K562 (cell line): ENCODE data around the gene SLC2A13. TPM values are rescaled to one million over a fixed set of nuclear protein-coding genes. Genes with fewer than 3 reads are reported as not detected.

Experiments used
- ATAC-seq: fragments of 200-7000 bp; cut with Tn5 transposase; 3 replicates; pipeline ENCODE4 v1.9.1; 2020; ENCODE audit warnings: moderate library complexity
- BruUV-seq: library from RNA; stranded (reverse); fragments of 400-500 nt; replicated peaks from 2 replicates; lab custom pipeline; 2021; lab: Mats Ljungman, UMichigan
- CTCF ChIA-PET: fragments of 300-600 bp; formaldehyde crosslinking; extraction: SDS; loops from one replicate; lab custom pipeline; 2021; ENCODE audit warnings: low intra/inter-chr PET ratio; lab: Yijun Ruan, JAX
- POLR2A ChIA-PET: fragments of 300-600, 350-650 bp; sonication (Branson Sonifier 250); formaldehyde crosslinking; extraction: SDS; loops from one replicate; lab custom pipeline; 2021; ENCODE audit warnings: antibody characterized with exemption, inconsistent platforms; lab: Yijun Ruan, JAX
- DNase-seq, 4 experiments: peaks; one replicate each; pipeline versions ENCODE4 v3.0.0 to v3.0.0-alpha.2; 2011 to 2018; ENCODE audit warnings: low spot score in 3 of 4, mixed read lengths in 3 of 4; ENCODE audit errors: extremely low read depth in 1 of 4
- FAIRE-seq: peaks from 2 replicates; lab custom pipeline; 2011; peaks lifted over from hg19 to GRCh38; lab: Jason Lieb, UNC
- H2AFZ ChIP-seq: 2 replicates; pipeline ENCODE4 v1.6.0; 2011; ENCODE audit warnings: low read depth, low read length, control low read depth, inconsistent platforms
- H3K27ac ChIP-seq: fragments of 200-600 bp; 3 replicates; pipeline ENCODE4 v1.8.0; 2011; ENCODE audit warnings: low read depth, mild to moderate bottlenecking, control low read depth, inconsistent platforms, low read length, moderate library complexity, mixed read lengths; ENCODE audit errors: extremely low read depth
- H3K27me3 ChIP-seq, 2 experiments: fragments of 300-600 bp in 1 of 2; 2 replicates in 1 of 2; 3 replicates in 1 of 2; pipeline versions ENCODE4 v1.6.0 to v1.8.0; 2011; ENCODE audit warnings: inconsistent platforms in 2 of 2, low read length in 2 of 2, mild to moderate bottlenecking in 1 of 2, mixed read lengths in 1 of 2, moderate library complexity in 1 of 2; ENCODE audit not compliant: control insufficient read depth in 2 of 2, insufficient read depth in 2 of 2
- H3K36me3 ChIP-seq: fragments of 300-600 bp; 3 replicates; pipeline ENCODE4 v1.8.0; 2011; ENCODE audit warnings: mild to moderate bottlenecking, low read length, inconsistent platforms; ENCODE audit not compliant: control insufficient read depth, insufficient read depth
- H3K4me1 ChIP-seq, 2 experiments: fragments of 200-600 bp in 1 of 2; replicated peaks in 1 of 2; 2 replicates in 1 of 2; 3 replicates in 1 of 2; pipeline versions ENCODE4 v1.5.1 to v1.8.0; 2011; ENCODE audit warnings: inconsistent platforms in 2 of 2, low read length in 2 of 2, mild to moderate bottlenecking in 1 of 2, mixed read lengths in 1 of 2, moderate library complexity in 1 of 2; ENCODE audit not compliant: control insufficient read depth in 2 of 2, insufficient read depth in 2 of 2
- H3K4me2 ChIP-seq: 2 replicates; pipeline ENCODE4 v1.6.1; 2011; ENCODE audit warnings: low read length, control low read depth, inconsistent platforms, mixed read lengths; ENCODE audit not compliant: insufficient read depth
- H3K4me3 ChIP-seq: fragments of 200-600 bp; sonication (generic), shearing (Covaris generic); 2 replicates; pipeline ENCODE4 v1.5.1; 2016; ENCODE audit warnings: control low read depth, inconsistent platforms
- H3K79me2 ChIP-seq: fragments of 200-600 bp; 3 replicates; pipeline ENCODE4 v1.8.0; 2011; ENCODE audit warnings: low read length, inconsistent platforms; ENCODE audit not compliant: control insufficient read depth, insufficient read depth
- H3K9ac ChIP-seq, 2 experiments: 2 replicates each; pipeline versions ENCODE4 v1.6.0 to v1.6.1; 2011; ENCODE audit warnings: low read depth in 2 of 2, low read length in 2 of 2, control low read depth in 1 of 2, inconsistent platforms in 1 of 2, mild to moderate bottlenecking in 1 of 2, mixed read lengths in 1 of 2; ENCODE audit not compliant: insufficient read depth in 1 of 2
- H3K9me1 ChIP-seq: one replicate; pipeline ENCODE4 v1.6.0; 2011; ENCODE audit warnings: inconsistent platforms, mild to moderate bottlenecking, low read length, moderate library complexity; ENCODE audit not compliant: control insufficient read depth, insufficient read depth
- H3K9me3 ChIP-seq: replicated peaks from 2 replicates; pipeline ENCODE4 v1.5.1; 2011; ENCODE audit warnings: low read depth, low read length, inconsistent platforms; ENCODE audit not compliant: control insufficient read depth, insufficient read depth
- H4K20me1 ChIP-seq: replicated peaks from 2 replicates; pipeline ENCODE4 v1.6.1; 2011; ENCODE audit warnings: low read length, inconsistent platforms, mixed read lengths; ENCODE audit not compliant: control insufficient read depth, insufficient read depth
- CREM ChIP-seq: IDR thresholded peaks from 2 replicates; pipeline ENCODE4 v1.6.1; 2014; ENCODE audit warnings: antibody characterized with exemption, low read depth
- KLF6 ChIP-seq: fragments of 250-450 bp; sonication (Bioruptor Pico); IDR thresholded peaks from 2 replicates; pipeline ENCODE4 v1.4.0; 2020; ENCODE audit warnings: mild to moderate bottlenecking, moderate library complexity, borderline replicate concordance
- MTF1 ChIP-seq: fragments of 250-450 bp; sonication (Bioruptor Pico); IDR thresholded peaks from 2 replicates; pipeline ENCODE4 v1.9.0; 2021; ENCODE audit warnings: moderate library complexity, mild to moderate bottlenecking, inconsistent platforms, borderline replicate concordance
- NR2C1 ChIP-seq, 2 experiments: fragments of 450-650 bp; IDR thresholded peaks; 2 replicates each; pipeline ENCODE4 v1.6.1; 2017; ENCODE audit warnings: mild to moderate bottlenecking in 2 of 2, antibody characterized with exemption in 1 of 2, inconsistent platforms in 1 of 2, missing compliant biosample characterization in 1 of 2, missing genetic modification characterization in 1 of 2
- SNIP1 ChIP-seq: fragments of 450-650 bp; IDR thresholded peaks from 2 replicates; pipeline ENCODE4 v1.7.1; 2017; ENCODE audit warnings: low read depth, mild to moderate bottlenecking
- ZNF239 ChIP-seq: fragments of 250-450 bp; sonication (Bioruptor Pico); IDR thresholded peaks from 2 replicates; pipeline ENCODE4 v1.4.0; 2020; ENCODE audit warnings: mild to moderate bottlenecking
- ZNF3 ChIP-seq: fragments of 250-450 bp; sonication (Bioruptor Pico); IDR thresholded peaks from 2 replicates; pipeline ENCODE4 v1.5.0; 2021; ENCODE audit warnings: mild to moderate bottlenecking, moderate library complexity
- WGBS: fragments of 100-300 bp; shearing (Covaris generic); methylation state at CpG from one replicate; pipeline ENCODE4 v1.1.6; 2016; ENCODE audit warnings: low coverage, mixed read lengths; ENCODE audit not compliant: insufficient coverage; ENCODE audit errors: missing lambda C conversion rate; 5-methylcytosine and 5-hydroxymethylcytosine counted together
- in situ Hi-C: fragments of 300-500 bp; cut with MboI; formaldehyde crosslinking; loops from 4 replicates; pipeline ENCODE4 v1.15.0; 2018; ENCODE audit warnings: inconsistent platforms, mixed read lengths
- intact Hi-C: fragments of 100-400 bp; cut with micrococcal nuclease; formaldehyde crosslinking; loops from 2 replicates; pipeline ENCODE4 v1.14.2; 2022
- polyA plus RNA-seq, 8 experiments: library from polyadenylated mRNA; depleted of rRNA in 4 of 8; stranded (reverse) in 5 of 8; unstranded in 3 of 8; fragments of >200 nt; fragmentation: Nextera tagmentation in 2 of 8; fragmentation: Illumina TruSeq in 1 of 8; extraction: Ambion mirVana in 2 of 8; extraction: Trizol in 1 of 8; gene quantifications; 2 replicates each; pipeline versions ENCODE4 v1.2.1 to v1.2.3, GENCODE V29; 2011 to 2014; ENCODE audit warnings: inconsistent platforms in 1 of 8, missing spikeins in 1 of 8
- total RNA-seq, 7 experiments: library from RNA; depleted of rRNA in 6 of 7; stranded (reverse); fragments of >200 nt in 6 of 7; fragmentation: Illumina TruSeq in 2 of 7; extraction: Trizol in 2 of 7; gene quantifications; 2 replicates each; pipeline versions ENCODE4 v1.2.1 to v1.2.3, GENCODE V29; 2011 to 2021; ENCODE audit warnings: low replicate concordance in 1 of 7
- TF ChIP-seq, protein P1 (sequence below): fragments of 250-450 bp; sonication (Bioruptor Pico); IDR thresholded peaks from 2 replicates; pipeline ENCODE4 v1.4.0; 2020; ENCODE audit warnings: mild to moderate bottlenecking, moderate library complexity
- TF ChIP-seq, protein P2 (sequence below): fragments of 450-650 bp; IDR thresholded peaks from 2 replicates; pipeline ENCODE4 v1.6.1; 2016; ENCODE audit warnings: antibody characterized with exemption
- TF ChIP-seq, protein P3 (sequence below): fragments of 450-650 bp; formaldehyde crosslinking; IDR thresholded peaks from 2 replicates; pipeline ENCODE4 v1.4.0; 2020; ENCODE audit warnings: mild to moderate bottlenecking
- TF ChIP-seq, protein P4 (sequence below): fragments of 250-450 bp; sonication (Bioruptor Pico); IDR thresholded peaks from 2 replicates; pipeline ENCODE4 v1.9.0; 2021; ENCODE audit warnings: mild to moderate bottlenecking, inconsistent platforms

The SLC2A13 gene
- total and polyA plus RNA-seq, 9 of the 15 experiments (the other 6 are each of a cell fraction or from before 2014, with no cell fraction given), result 1.7 to 12.4 (median 9.0) TPM

DNA sequence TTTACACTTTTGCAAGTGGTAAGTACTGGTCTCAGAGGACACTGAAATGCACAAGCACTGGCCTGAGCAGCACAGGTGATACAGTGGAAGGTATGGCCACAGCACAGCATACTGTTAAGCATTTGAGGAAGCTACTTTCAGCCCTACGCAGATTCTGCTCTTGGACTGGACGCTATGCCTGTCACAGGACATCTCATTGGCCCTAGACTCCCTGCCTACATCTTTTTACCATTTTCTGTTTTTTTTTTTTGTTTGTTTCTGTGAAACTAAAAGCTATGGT lies 342.1 kb downstream of the SLC2A13 start (continued):
- TF ChIP-seq, protein P1, sequence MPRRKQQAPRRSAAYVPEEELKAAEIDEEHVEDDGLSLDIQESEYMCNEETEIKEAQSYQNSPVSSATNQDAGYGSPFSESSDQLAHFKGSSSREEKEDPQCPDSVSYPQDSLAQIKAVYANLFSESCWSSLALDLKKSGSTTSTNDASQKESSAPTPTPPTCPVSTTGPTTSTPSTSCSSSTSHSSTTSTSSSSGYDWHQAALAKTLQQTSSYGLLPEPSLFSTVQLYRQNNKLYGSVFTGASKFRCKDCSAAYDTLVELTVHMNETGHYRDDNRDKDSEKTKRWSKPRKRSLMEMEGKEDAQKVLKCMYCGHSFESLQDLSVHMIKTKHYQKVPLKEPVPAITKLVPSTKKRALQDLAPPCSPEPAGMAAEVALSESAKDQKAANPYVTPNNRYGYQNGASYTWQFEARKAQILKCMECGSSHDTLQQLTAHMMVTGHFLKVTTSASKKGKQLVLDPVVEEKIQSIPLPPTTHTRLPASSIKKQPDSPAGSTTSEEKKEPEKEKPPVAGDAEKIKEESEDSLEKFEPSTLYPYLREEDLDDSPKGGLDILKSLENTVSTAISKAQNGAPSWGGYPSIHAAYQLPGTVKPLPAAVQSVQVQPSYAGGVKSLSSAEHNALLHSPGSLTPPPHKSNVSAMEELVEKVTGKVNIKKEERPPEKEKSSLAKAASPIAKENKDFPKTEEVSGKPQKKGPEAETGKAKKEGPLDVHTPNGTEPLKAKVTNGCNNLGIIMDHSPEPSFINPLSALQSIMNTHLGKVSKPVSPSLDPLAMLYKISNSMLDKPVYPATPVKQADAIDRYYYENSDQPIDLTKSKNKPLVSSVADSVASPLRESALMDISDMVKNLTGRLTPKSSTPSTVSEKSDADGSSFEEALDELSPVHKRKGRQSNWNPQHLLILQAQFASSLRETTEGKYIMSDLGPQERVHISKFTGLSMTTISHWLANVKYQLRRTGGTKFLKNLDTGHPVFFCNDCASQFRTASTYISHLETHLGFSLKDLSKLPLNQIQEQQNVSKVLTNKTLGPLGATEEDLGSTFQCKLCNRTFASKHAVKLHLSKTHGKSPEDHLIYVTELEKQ (CRISPR knock-in tag), result no peak
- TF ChIP-seq MTF1 (CRISPR knock-in tag), result no peak

DNA sequence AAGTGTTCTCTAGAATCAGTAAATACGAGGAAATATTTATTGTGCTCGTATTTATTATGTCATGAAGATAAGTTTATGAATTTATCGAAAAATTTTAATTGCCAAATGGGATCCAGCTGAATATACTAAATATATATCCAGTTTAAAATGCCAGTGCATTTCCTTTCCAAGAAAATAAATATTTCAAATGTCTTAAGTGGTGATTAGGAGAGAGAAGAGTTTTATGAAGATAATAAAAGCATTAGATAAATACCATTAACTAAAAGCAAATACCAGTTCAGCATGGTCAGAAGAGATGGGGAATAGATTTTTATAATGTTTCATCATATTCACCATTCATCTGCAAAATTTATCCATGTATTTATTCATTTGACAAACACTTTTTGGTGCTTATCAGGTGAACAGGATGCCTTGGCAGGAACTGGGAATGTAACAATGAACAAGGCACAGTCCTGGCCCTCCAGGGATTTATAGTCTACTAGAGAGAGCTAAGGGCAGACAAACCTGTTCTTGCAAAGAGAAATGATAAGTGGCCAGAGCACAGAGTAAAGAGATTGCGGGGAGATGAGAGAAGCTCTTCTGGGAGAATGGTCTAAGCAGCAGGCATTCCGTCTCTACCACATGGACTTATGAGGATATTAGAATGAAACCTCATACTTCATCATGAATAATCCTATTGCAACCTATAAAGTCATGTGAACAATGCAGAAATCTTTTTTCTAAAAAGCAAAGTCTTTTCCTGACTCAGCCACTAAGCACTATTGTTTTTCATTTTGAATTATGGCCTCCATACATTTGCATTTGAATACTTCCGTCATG lies 342.6 kb downstream of the SLC2A13 start:
- no peaks in the 10 kb centered on the region for H3K27me3 ChIP-seq
- H3K9me1 ChIP-seq, result no peaks in the 10 kb centered on the region
- peaks cover 8% of the 10 kb centered on the region; the same call in 1 of the 3 replicates for H3K36me3 ChIP-seq
- no peaks in the 10 kb centered on the region for H3K9me3 ChIP-seq
- 68% methylated on average over 6 of the region's 6 CpGs for WGBS
- BruUV-seq, result no TSS peak
- H3K27ac ChIP-seq, result no peak overlapping the region
- ATAC-seq (no peak), FAIRE-seq (no peak), DNase-seq (no peak)
- H3K4me3 ChIP-seq, result no peak overlapping the region
- H3K4me2 ChIP-seq, result no peak overlapping the region
- no peaks in the 10 kb centered on the region for H3K79me2 ChIP-seq
- no peaks in the 10 kb centered on the region for H4K20me1 ChIP-seq
- ChIA-PET CTCF (no interaction called here), POLR2A (interaction anchor here (0.6 kb wide), 1 partner anchor 19 kb away, joined by 4 read pairs; no protein-coding TSS in a partner anchor)
- no peaks in the 10 kb centered on the region for H3K4me1 ChIP-seq
- in situ Hi-C loops, result loop anchor here (25.0 kb wide), 1 partner anchor 349 kb away; the partner anchor contains the start of gene SLC2A13
- H3K9ac ChIP-seq, result no peak overlapping the region
- intact Hi-C loops, result no loop called here
- H2AFZ ChIP-seq, result no peak overlapping the region
- TF ChIP-seq CREM, result no peak
- TF ChIP-seq, protein P2, sequence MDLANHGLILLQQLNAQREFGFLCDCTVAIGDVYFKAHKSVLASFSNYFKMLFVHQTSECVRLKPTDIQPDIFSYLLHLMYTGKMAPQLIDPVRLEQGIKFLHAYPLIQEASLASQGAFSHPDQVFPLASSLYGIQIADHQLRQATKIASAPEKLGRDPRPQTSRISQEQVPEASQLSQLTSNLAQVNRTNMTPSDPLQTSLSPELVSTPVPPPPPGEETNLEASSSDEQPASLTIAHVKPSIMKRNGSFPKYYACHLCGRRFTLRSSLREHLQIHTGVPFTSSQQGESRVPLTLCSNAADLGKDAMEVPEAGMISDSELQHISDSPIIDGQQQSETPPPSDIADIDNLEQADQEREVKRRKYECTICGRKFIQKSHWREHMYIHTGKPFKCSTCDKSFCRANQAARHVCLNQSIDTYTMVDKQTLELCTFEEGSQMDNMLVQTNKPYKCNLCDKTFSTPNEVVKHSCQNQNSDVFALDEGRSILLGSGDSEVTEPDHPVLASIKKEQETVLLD, result no peak
- no peak for TF ChIP-seq ZNF3 (CRISPR knock-in tag)
- TF ChIP-seq NR2C1 (IDR thresholded peaks at IDR 0.05), result no peak
- no peak for TF ChIP-seq NR2C1 (tag; IDR thresholded peaks at IDR 0.05)
- TF ChIP-seq, protein P3, sequence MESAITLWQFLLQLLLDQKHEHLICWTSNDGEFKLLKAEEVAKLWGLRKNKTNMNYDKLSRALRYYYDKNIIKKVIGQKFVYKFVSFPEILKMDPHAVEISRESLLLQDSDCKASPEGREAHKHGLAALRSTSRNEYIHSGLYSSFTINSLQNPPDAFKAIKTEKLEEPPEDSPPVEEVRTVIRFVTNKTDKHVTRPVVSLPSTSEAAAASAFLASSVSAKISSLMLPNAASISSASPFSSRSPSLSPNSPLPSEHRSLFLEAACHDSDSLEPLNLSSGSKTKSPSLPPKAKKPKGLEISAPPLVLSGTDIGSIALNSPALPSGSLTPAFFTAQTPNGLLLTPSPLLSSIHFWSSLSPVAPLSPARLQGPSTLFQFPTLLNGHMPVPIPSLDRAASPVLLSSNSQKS (CRISPR knock-in tag), result no peak
- TF ChIP-seq, protein P4, sequence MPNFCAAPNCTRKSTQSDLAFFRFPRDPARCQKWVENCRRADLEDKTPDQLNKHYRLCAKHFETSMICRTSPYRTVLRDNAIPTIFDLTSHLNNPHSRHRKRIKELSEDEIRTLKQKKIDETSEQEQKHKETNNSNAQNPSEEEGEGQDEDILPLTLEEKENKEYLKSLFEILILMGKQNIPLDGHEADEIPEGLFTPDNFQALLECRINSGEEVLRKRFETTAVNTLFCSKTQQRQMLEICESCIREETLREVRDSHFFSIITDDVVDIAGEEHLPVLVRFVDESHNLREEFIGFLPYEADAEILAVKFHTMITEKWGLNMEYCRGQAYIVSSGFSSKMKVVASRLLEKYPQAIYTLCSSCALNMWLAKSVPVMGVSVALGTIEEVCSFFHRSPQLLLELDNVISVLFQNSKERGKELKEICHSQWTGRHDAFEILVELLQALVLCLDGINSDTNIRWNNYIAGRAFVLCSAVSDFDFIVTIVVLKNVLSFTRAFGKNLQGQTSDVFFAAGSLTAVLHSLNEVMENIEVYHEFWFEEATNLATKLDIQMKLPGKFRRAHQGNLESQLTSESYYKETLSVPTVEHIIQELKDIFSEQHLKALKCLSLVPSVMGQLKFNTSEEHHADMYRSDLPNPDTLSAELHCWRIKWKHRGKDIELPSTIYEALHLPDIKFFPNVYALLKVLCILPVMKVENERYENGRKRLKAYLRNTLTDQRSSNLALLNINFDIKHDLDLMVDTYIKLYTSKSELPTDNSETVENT, result no peak
- no peak for TF ChIP-seq SNIP1
- no peak for TF ChIP-seq ZNF239 (CRISPR knock-in tag)
- no peak for TF ChIP-seq KLF6 (CRISPR knock-in tag)
